PFSK-1 (cell line): ENCODE results near the gene IFT122.

ENCODE experiments used
- FOXP2 ChIP-seq: optimal IDR thresholded peaks from 2 replicates; pipeline ENCODE3; 2011; ENCODE audit warnings: borderline replicate concordance, control low read depth, inconsistent platforms; ENCODE audit not compliant: insufficient read depth; ENCODE audit errors: extremely low read length, extremely low read depth
- POLR2AphosphoS5 ChIP-seq: IDR thresholded peaks from 2 replicates; pipeline ENCODE4 v1.6.1; 2012; ENCODE audit warnings: low read depth, mild to moderate bottlenecking, control low read depth, low read length, moderate library complexity
- SIN3A ChIP-seq: IDR thresholded peaks from 2 replicates; pipeline ENCODE4 v1.6.1; 2012; ENCODE audit warnings: mild to moderate bottlenecking, low read length, moderate library complexity, borderline replicate concordance; ENCODE audit not compliant: insufficient read depth
- TAF1 ChIP-seq: IDR thresholded peaks from 2 replicates; pipeline ENCODE4 v1.6.1; 2012; ENCODE audit warnings: low read length, control low read depth, borderline replicate concordance; ENCODE audit not compliant: insufficient read depth
- TF ChIP-seq, protein P1 (sequence below), 2 experiments: IDR thresholded peaks; 2 replicates each; pipeline versions ENCODE4 v1.6.1 to v1.8.0; 2011 to 2012; ENCODE audit warnings: low read depth in 2 of 2, low read length in 2 of 2, control low read depth in 1 of 2, inconsistent platforms in 1 of 2, mild to moderate bottlenecking in 1 of 2, moderate library complexity in 1 of 2; ENCODE audit not compliant: insufficient read depth in 1 of 2

IFT122 gene

DNA sequence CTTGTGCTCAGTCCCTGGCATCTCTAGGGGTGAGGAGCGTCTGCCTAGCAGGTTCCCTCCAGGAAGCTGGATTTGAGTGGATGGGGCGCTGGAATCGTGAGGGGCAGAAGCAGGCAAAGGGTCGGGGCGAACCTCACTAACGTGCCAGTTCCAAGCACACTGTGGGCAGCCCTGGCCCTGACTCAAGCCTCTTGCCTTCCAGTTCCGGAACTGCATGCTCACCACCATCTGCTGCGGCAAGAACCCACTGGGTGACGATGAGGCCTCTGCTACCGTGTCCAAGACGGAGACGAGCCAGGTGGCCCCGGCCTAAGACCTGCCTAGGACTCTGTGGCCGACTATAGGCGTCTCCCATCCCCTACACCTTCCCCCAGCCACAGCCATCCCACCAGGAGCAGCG, 93.4 kb downstream of the IFT122 start:
- TF ChIP-seq POLR2AphosphoS5 (no peak), FOXP2 (no peak), TAF1 (no peak), SIN3A (no peak)
- TF ChIP-seq, protein P1, sequence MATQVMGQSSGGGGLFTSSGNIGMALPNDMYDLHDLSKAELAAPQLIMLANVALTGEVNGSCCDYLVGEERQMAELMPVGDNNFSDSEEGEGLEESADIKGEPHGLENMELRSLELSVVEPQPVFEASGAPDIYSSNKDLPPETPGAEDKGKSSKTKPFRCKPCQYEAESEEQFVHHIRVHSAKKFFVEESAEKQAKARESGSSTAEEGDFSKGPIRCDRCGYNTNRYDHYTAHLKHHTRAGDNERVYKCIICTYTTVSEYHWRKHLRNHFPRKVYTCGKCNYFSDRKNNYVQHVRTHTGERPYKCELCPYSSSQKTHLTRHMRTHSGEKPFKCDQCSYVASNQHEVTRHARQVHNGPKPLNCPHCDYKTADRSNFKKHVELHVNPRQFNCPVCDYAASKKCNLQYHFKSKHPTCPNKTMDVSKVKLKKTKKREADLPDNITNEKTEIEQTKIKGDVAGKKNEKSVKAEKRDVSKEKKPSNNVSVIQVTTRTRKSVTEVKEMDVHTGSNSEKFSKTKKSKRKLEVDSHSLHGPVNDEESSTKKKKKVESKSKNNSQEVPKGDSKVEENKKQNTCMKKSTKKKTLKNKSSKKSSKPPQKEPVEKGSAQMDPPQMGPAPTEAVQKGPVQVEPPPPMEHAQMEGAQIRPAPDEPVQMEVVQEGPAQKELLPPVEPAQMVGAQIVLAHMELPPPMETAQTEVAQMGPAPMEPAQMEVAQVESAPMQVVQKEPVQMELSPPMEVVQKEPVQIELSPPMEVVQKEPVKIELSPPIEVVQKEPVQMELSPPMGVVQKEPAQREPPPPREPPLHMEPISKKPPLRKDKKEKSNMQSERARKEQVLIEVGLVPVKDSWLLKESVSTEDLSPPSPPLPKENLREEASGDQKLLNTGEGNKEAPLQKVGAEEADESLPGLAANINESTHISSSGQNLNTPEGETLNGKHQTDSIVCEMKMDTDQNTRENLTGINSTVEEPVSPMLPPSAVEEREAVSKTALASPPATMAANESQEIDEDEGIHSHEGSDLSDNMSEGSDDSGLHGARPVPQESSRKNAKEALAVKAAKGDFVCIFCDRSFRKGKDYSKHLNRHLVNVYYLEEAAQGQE (IDR thresholded peaks at IDR 0.05; ENCODE audit: insufficient read depth in 1 of 2, low read depth in 2 of 2, low read length in 2 of 2), result no peak

DNA sequence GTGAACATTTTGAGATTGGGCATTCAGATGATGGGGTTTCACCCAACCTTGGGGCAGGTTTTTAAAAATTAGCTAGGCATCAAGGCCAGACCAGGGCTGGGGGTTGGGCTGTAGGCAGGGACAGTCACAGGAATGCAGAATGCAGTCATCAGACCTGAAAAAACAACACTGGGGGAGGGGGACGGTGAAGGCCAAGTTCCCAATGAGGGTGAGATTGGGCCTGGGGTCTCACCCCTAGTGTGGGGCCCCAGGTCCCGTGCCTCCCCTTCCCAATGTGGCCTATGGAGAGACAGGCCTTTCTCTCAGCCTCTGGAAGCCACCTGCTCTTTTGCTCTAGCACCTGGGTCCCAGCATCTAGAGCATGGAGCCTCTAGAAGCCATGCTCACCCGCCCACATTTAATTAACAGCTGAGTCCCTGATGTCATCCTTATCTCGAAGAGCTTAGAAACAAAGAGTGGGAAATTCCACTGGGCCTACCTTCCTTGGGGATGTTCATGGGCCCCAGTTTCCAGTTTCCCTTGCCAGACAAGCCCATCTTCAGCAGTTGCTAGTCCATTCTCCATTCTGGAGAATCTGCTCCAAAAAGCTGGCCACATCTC, 94.5 kb downstream of the IFT122 start:
- TF ChIP-seq SIN3A (no peak), FOXP2 (no peak), TAF1 (no peak), POLR2AphosphoS5 (no peak)
- TF ChIP-seq, protein P1 (IDR thresholded peaks at IDR 0.05; ENCODE audit: insufficient read depth in 1 of 2, low read depth in 2 of 2, low read length in 2 of 2), result no peak

DNA sequence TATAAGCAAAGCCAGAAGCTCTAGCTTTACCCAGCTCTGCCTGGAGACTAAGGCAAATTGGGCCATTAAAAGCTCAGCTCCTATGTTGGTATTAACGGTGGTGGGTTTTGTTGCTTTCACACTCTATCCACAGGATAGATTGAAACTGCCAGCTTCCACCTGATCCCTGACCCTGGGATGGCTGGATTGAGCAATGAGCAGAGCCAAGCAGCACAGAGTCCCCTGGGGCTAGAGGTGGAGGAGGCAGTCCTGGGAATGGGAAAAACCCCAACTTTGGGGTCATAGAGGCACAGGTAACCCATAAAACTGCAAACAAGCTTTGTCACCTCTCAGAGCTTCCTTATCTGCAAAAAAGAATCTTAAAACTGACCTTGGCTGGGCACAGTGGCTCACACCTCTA, 95.1 kb downstream of the IFT122 start:
- TF ChIP-seq SIN3A (no peak), POLR2AphosphoS5 (no peak), FOXP2 (no peak), TAF1 (no peak)
- TF ChIP-seq, protein P1 (IDR thresholded peaks at IDR 0.05; ENCODE audit: insufficient read depth in 1 of 2, low read depth in 2 of 2, low read length in 2 of 2), result no peak

DNA sequence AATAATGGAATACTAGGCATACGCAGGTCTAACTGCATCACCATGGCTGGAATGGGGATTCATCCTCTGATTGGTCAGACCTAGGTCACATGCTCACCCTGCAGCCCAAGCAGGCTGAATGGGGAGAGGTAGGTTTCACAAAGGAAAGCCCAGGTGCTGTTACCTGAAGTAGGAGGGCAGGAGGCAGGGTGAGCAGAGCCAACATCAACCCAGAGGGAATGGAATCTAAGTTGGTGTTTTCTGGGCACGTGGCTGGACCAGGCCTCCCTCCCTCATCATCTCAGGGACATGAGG, 96.3 kb downstream of the IFT122 start:
- TF ChIP-seq POLR2AphosphoS5 (no peak), TAF1 (no peak), SIN3A (no peak), FOXP2 (no peak)
- TF ChIP-seq, protein P1 (IDR thresholded peaks at IDR 0.05; ENCODE audit: insufficient read depth in 1 of 2, low read depth in 2 of 2, low read length in 2 of 2), result no peak

DNA sequence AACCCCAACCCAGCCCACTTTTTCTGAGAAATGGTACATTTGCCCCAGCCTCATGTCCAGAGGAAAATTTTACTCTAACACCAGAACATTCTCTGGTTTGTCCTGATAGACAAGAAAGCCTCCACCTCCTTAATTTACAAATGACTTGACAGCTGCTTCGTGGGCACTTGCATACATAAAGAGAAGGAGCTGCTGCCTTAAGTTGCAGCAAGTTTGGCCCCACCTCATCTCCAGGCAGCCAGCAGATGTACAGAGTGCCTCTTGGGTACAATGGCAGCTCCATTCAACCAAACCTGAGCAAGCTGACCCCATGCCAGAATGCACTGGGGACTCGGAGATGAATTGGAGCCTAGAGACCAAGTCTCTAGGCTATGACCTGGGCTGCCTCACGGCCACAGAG, 96.8 kb downstream of the IFT122 start:
- TF ChIP-seq TAF1 (no peak), SIN3A (no peak), POLR2AphosphoS5 (no peak), FOXP2 (no peak)
- TF ChIP-seq, protein P1 (IDR thresholded peaks at IDR 0.05; ENCODE audit: insufficient read depth in 1 of 2, low read depth in 2 of 2, low read length in 2 of 2), result no peak
